ENCODE measurements around the gene METTL27.
"Not testable (repeated sequence)": the region's sequence is repeated elsewhere in the genome, so short reads cannot be mapped to it uniquely, and the experiment has no call there.

METTL27 gene

GRCh38 chr7:73838642-73839041 lies 3.7 kb downstream of the METTL27 start:
- no peak for DNase-seq

- DNase-seq = not testable (repeated sequence)
Observed at GRCh38 chr7:73837167-73837566, 5.1 kb downstream of the METTL27 start.

GRCh38 chr7:73834626-73835191 lies 7.6 kb downstream of the METTL27 start:
- DNase-seq = no peak

- no peak for DNase-seq
Observed at GRCh38 chr7:73833251-73833919, 8.9 kb downstream of the METTL27 start.

- DNase-seq = no peak
Observed at GRCh38 chr7:73832806-73833205, 9.5 kb downstream of the METTL27 start.

- no peak for DNase-seq
Observed at GRCh38 chr7:73831834-73832651, 10.3 kb downstream of the METTL27 start.

- no peak for DNase-seq
Observed at GRCh38 chr7:73831584-73831833, 10.8 kb downstream of the METTL27 start.

- DNase-seq = no peak
Observed at GRCh38 chr7:73830681-73831583, 11.4 kb downstream of the METTL27 start, which contains the start of gene CLDN4. Gene CLDN4, plus strand, starts transcription at chr7:73830996. Its CDS starts 206 bp downstream, at chr7:73831202.

GRCh38 chr7:73829921-73830680 lies 12.2 kb downstream of the METTL27 start:
- DNase-seq = no peak

- no peak for DNase-seq
Observed at GRCh38 chr7:73829505-73829904, 12.8 kb downstream of the METTL27 start.

- no peak for DNase-seq
Observed at GRCh38 chr7:73828972-73829371, 13.3 kb downstream of the METTL27 start.

GRCh38 chr7:73828107-73828803 lies 14.1 kb downstream of the METTL27 start:
- no peak for DNase-seq

GRCh38 chr7:73827567-73828106 lies 14.7 kb downstream of the METTL27 start:
- no peak for DNase-seq

- no peak for DNase-seq
Observed at GRCh38 chr7:73824986-73825385, 17.3 kb downstream of the METTL27 start.

- no peak for DNase-seq
Observed at GRCh38 chr7:73823873-73824592, 18.3 kb downstream of the METTL27 start.

- DNase-seq = no peak
Observed at GRCh38 chr7:73823257-73823656, 19.1 kb downstream of the METTL27 start.

- no peak for DNase-seq
Observed at GRCh38 chr7:73822319-73823173, 19.8 kb downstream of the METTL27 start.

- DNase-seq = not testable (repeated sequence)
Observed at GRCh38 chr7:73821597-73822285, 20.6 kb downstream of the METTL27 start.

- DNase-seq = no peak
Observed at GRCh38 chr7:73820013-73820412, 22.3 kb downstream of the METTL27 start.

Measured in activated CD4-positive, alpha-beta T cell treated with anti-CD3 and anti-CD28 coated beads for 4 hours (primary cell).